IPS DF 4.7 (cell line): ENCODE measurements around the gene PRLH.
"Not testable (repeated sequence)": the region's sequence is repeated elsewhere in the genome, so short reads cannot be mapped to it uniquely, and the experiment has no call there.

Experiments used
- DNase-seq: peaks from one replicate; pipeline ENCODE4 v3.0.0-alpha.2; 2013; ENCODE audit warnings: low spot score; ENCODE audit errors: extremely low read depth

The PRLH gene

DNA sequence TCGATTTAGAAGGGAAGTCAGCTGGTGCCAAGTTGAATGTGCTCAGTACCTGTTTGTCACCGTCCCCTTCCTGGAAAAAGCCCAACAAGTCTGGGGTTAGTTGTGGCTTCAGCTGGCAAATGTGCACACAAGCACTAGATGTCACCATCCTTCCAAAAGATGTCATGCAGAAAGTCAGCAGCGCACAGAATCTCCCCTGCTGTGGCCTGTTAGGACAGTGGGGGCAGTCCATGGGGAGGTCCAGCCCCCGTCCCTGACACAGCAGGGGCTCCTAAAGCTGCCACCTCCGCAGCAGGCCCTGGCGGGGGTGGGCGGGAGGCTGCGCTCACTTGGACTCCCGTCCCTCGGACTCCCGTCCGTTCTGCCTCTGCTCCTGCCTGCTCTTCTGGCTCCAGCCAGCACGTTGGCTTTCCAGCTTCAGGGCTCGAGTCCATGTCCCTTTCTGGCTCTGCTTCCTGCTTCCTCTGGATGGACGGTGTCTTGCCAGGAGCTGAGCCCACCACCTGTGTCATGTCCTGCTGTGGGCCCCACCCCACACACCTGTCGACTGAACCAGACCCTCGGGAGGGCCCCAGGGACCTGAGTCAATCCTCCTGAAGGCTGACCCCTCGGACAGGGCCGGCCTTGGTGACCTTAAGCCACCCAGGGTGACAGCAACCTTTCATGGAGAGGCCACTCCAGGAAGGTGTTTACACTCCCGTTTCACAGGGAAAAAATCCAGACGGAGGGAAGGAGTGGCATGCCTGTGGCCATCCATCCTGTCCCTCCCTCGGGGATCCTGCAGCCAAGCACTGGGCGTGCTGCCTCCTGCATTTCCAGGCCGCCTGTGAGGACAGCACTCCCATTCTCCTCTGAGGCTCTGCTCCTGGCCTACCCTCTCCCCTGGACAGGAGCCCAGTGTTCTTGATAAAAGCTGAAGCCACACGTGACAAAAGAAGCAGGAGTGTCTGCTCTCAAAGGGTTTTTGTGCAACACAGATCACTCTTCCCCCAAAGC, 15.7 kb downstream of the PRLH start:
- no peak for DNase-seq

DNA sequence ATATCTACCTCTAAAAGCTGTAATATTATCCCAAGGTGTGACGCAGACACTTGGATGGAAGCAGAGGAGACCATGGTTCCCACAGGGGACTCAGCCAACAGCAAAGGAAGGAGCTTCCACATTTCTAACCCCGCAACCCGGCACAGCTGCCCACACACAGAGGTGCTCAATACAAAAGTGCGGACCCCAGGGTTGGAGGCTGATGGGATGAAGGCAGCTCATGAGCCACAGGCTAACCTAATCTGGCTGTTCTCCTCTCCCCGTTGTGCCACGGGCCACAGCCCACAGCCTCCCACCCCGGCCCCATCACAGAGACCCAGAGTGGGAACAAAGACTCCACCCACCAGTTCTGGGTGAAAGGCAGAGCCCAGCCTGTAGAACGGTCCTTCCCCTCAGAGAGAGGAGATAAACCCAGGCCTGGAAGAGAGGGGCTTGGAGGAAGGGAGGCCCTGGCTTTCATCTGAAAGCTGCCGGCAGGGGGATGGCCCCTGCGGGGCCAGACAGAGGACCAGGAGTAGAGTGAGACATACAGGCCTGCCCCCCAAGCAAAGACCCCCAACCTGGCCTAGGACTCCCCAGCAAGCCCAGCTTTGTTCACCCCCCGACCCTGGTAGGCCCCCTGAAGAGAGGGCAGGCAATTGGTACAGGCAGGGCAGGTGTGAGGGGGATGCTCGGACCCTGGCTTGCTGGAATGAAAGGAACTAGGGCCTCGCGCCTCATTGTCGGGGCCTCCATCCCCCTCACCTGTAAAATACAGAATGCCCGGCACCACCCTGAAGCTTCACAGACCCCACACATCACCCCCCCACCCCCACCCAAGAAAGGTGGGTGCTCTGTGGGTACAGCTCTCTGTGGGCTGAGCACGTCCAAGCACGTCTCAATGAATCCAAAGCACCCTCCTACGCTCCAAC, 17.3 kb downstream of the PRLH start:
- DNase-seq: no peak

DNA sequence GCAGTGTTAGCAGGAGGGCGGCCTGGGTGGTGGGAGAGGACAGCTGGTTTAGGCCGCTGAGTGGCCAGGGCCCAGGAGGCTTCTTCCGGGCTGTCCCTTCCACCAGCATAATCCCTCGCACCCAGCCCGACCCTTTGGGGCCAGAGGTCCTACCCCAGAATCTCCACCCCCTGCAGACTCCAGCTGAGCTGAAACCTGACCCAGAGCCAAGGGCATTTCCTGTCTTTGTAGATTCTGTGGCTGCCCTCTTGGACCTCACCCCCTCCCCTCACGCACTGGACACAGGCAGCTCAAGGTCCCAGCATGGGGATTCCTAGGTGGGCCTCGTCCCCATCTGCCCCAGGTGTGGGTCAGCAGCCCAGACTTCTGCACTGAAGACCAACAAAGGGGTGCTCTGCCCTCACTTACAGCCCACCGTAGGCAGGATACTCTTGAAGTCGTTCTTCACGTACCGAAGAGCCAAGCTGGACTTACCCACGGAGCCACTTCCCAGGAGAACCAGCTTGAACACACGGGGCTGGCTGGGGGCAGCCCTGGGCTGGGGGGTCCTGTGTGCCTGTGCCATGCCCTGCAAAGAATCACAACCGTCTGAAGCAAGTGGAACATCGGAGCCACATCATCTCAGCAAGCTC, 19.3 kb downstream of the PRLH start:
- no peak for DNase-seq

DNA sequence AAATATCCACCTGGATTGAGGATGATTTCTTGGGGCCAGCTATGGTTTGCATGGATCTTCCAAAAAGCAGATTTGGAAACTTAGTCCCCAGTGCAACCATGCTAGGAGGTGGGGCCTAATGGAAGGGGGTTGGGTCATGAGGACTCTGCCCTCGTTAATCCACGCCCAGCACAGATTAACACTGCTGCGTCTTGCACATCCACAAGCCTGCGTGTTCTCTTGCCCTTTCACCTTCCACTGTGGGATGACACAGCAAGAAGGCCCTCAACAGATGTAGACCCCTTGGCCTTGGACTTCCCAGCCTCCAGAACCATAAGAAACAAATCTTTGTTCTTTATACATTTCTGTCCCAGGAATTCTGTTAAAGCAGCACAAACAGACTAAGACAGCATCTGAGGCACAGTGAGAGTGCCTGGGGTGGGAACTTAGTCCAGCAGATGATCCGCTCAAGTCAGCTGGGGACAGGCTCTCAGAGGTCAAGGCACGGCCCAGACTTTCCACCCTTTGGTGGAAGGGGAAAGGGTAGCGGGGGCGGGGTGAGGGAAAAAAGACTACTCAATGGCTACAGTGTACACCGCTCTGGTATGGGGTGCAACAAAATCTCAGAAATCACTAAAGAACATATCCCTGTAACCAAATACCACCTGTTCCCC, 21.8 kb downstream of the PRLH start:
- DNase-seq: no peak

- no peak for DNase-seq
Observed at GRCh38 chr2:237590272-237591140, 24.1 kb downstream of the PRLH start, which contains the start of gene RAB17. RAB17 (minus strand) TSS chr2:237590734; CDS start chr2:237586154, 4,580 bp downstream.

DNA sequence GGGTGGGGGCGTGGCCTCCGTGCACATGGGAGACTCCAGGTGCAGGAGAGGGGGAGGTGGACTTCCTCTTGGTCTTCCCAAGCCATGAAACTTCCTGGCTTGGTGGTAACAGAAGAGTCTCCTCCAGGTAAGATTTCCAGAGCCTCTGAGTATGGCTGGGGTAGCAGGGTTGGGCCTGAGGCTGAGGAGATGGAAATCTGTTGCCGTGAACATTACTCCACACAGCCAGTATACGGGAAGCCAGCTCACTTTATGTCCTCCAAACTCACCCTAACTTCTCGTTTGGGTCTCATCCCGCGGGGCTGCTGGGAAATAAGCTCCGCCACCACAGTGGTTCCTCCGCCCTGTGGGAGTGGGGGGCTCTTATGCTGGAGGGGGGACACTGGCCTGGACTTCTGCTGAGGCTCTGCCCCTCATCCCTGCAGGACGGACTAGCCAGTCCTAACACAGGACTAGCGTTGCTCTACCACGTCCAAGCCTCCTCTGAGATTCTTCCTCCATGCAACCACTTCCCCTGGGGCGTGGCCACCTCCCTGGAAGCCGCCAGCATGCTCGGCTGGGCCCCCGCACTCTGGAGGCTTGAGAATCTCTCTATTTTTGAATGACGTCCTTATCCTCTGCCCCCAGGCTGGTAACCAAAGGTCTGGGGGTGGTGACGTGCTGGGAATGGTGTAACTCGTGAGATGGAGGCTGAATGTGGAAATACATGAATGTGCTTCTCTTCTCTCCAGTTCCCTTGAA, 24.9 kb downstream of the PRLH start:
- no peak for DNase-seq

DNA sequence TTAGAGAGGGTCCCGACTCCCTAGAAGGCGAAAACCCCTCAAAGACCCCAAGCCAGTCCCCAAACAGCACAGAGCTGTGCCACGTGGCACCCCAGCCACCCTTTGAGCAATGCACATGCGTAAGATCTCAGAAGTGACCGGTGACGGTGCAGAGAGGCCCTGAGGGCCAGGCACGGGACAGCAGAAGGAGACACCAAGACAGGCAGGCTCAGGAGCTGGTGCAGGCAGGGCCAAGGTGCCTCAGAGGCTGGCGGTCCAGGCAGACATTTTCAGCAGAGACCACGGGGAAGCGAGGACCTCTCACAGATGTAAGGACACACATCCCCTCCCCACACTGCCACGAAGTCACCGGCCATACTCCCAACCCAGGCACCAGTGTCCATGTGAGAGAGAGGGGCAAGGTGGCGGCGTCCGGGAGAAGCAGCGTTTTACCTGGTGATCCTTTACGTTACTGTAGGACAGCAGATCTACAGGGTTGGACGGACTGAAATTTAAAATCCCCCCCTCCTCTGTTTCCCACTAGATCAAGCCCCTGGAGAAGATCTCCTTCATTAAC, 26.1 kb downstream of the PRLH start:
- DNase-seq: no peak

- no peak for DNase-seq
Observed at GRCh38 chr2:237593036-237593435, 26.7 kb downstream of the PRLH start.

- no peak for DNase-seq
Observed at GRCh38 chr2:237593596-237594320, 27.4 kb downstream of the PRLH start.

GRCh38 chr2:237594514-237594871, 28.1 kb downstream of the PRLH start:
- no peak for DNase-seq

DNA sequence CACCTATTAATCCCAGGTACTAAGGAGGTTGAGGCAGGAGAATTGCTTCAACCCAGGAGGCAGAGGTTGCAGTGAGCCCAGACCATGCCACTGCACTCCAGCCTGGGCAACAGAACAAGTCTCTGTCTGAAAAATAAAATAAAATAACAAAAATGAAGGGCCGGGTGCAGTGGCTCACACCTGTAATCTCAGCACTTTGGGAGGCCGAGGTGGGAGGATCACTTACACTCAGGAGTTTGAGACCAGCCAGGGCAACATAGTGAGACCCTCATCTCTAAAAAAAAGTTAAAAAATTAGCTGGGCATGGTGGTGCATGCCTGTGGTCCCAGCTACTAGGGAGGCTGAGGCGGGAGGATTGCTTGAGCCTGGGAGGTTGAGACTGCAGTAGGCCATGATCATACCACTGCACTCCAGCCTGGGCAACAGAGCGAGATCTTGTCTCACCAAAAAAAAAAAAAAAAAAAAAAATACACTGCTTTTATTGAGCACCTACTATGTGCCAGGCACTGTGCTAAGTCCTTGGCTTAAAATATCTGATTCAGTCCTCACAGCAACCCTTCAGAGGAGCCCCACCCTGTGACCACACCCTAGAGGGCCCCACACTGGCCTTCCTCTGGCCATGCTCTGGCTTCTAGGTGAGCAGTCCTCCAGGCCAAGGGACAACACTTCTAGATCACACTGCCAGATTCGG, 29.6 kb downstream of the PRLH start:
- DNase-seq: not testable (repeated sequence)

- DNase-seq: no peak
Observed at GRCh38 chr2:237596520-237597195, 30.3 kb downstream of the PRLH start.

DNA sequence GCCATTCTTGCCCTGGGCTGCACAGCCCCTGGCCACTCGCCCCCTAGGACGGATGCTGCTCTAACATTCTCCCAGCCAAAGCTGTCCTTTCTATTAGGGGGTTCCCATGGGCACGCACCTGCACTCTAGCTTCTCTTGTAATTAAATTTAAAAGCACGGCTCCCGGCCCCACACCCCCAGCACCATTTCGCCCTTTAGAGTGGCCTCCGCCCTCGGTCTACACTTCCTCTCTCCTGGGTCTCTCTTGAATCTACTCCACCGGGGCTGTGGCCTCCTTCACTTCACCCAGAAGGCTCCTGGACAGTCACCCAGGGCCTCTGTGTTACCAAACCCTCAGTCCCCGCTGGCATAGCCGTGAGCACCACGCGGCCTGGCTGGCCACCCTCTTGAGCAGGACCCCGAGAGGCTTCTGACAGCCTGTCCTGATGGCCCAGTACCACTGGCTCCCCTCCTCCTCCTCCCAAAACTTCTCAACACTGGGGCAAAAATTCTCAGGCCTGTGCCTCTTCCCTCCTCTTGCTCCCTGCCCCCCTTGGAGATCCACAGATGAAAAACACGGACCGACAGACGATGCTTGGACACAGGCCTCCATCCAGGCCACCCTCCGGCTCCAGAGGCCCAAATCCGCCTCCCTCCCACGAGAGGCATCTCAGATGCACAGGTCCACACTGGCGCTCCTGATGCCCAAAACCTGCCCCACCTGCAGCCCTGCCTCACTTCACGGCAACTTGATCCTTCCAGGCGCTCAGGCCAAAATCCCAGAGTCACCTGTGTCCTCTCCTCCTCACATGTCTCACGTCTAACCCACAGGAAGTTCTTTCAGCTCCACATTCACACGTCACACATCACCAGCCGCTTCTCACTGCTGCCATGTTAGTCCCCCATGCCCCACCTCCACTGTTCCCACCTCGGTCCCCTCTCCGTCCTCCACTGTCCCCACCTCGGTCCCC, 31.1 kb downstream of the PRLH start:
- no peak for DNase-seq

DNA sequence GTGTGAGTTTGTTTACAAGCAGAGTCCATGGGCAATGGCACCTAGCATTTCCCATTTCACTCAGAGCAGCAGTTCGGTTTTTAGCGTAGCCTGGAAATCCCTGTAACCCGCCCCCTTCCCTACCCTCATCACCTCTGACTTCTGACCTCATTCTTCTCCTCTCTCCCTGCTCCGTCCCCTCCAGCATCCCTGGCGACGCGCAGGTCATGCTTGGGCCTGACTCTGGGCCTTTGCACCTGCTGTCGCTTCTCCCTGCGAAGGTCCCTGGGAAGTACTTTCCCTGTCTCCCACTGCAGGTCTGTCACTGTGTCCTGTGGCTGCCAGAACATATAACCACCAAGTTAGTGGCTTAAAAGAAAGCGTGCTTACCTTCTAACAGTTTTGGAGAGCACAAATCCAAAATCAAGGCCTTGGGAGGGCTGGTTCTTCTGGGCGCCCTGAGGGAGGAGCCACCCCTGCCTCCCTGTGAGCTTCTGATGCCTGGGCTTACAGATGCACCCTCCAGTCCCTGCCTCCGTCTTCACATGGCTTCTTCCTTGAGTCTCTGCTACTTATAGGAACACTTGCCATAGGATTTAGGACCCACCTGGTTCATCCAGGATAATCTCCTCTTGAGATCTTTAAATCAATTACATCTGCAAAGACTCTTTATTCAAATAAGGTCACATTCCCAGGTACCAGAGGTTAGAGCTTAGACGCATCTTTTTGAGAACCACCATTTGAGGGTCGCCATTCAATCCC, 32.3 kb downstream of the PRLH start:
- no peak for DNase-seq

GRCh38 chr2:237599465-237600110, 33.2 kb downstream of the PRLH start:
- no peak for DNase-seq
